DND-41 (cell line): ENCODE measurements around the gene ATP9B.

Source experiments
- ATAC-seq: fragments of 200-7000 bp; cut with Tn5 transposase; 3 replicates; pipeline ENCODE4 v1.9.1; 2021; ENCODE audit warnings: low read depth; ENCODE audit not compliant: insufficient read depth
- DNase-seq: peaks from one replicate; pipeline ENCODE4 v3.0.0-alpha.2; 2020
- H2AFZ ChIP-seq: 2 replicates; pipeline ENCODE4 v1.6.0; 2012; ENCODE audit warnings: low read depth, low read length
- H3K27ac ChIP-seq: 2 replicates; pipeline ENCODE4 v1.5.1; 2012; ENCODE audit warnings: low read length, inconsistent platforms
- H3K27me3 ChIP-seq: fragments of 200-600 bp; sonication (generic); 2 replicates; pipeline ENCODE4 v1.6.0; 2012; ENCODE audit warnings: low read length, mild to moderate bottlenecking, inconsistent platforms; ENCODE audit not compliant: insufficient read depth, poor library complexity
- H3K36me3 ChIP-seq: 2 replicates; pipeline ENCODE4 v1.5.1; 2012; ENCODE audit warnings: low read length, inconsistent platforms; ENCODE audit not compliant: insufficient read depth
- H3K4me1 ChIP-seq: 2 replicates; pipeline ENCODE4 v1.5.1; 2012; ENCODE audit warnings: mild to moderate bottlenecking, low read length; ENCODE audit not compliant: insufficient read depth
- H3K4me2 ChIP-seq: 2 replicates; pipeline ENCODE4 v1.6.0; 2012; ENCODE audit warnings: mild to moderate bottlenecking, moderate library complexity, low read length, inconsistent platforms; ENCODE audit not compliant: insufficient read depth
- H3K4me3 ChIP-seq, 2 experiments: fragments of 200-600 bp in 1 of 2; shearing (Covaris generic) in 1 of 2; 2 replicates each; pipeline ENCODE4 v1.5.1; 2012 to 2016; ENCODE audit warnings: inconsistent platforms in 2 of 2, low read length in 2 of 2, mild to moderate bottlenecking in 2 of 2, low read depth in 1 of 2, moderate library complexity in 1 of 2
- H3K79me2 ChIP-seq: 2 replicates; pipeline ENCODE4 v1.6.0; 2012; ENCODE audit warnings: low read length, inconsistent platforms; ENCODE audit not compliant: insufficient read depth
- H3K9ac ChIP-seq: 2 replicates; pipeline ENCODE4 v1.6.0; 2012; ENCODE audit warnings: low read depth, mild to moderate bottlenecking, inconsistent platforms, low read length, moderate library complexity
- H3K9me3 ChIP-seq: 2 replicates; pipeline ENCODE4 v1.5.1; 2012; ENCODE audit warnings: low read length, moderate library complexity, mild to moderate bottlenecking, inconsistent platforms; ENCODE audit not compliant: insufficient read depth, severe bottlenecking
- H4K20me1 ChIP-seq: 2 replicates; pipeline ENCODE4 v1.6.0; 2012; ENCODE audit warnings: low read length; ENCODE audit not compliant: insufficient read depth
- EZH2 ChIP-seq: IDR thresholded peaks from 3 replicates; pipeline ENCODE4 v1.6.1; 2012; ENCODE audit warnings: borderline replicate concordance, low read depth, mild to moderate bottlenecking, moderate library complexity, low read length, inconsistent platforms; ENCODE audit not compliant: severe bottlenecking
- TF ChIP-seq, protein P1 (sequence below): IDR thresholded peaks from 2 replicates; pipeline ENCODE4 v1.5.1; 2012; ENCODE audit warnings: borderline replicate concordance, low read length, moderate library complexity, mild to moderate bottlenecking; ENCODE audit not compliant: poor library complexity, severe bottlenecking; ENCODE audit errors: extremely low read depth

Gene ATP9B

DNA sequence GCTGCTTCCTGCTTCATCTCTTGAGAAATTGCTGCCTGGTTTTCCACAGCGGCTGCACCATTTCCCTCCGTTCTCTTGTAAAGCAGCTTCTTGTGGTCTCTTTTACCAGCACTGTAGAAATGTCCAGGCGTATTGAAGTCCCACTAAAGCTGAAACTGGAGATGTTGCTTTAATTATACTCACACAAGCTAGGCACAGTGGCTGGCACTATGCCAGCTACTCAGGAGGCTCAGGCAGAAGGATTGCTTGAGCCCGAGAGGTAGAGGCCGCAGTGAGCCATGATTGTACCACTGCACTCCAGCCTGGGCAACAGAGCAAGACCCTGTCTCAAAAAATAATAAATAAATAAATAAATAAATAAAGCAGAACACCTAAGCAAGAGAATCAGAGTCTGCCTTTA lies 19.2 kb upstream of the ATP9B start:
- Histone ChIP-seq H3K27ac (no peak overlapping the region), H3K9me3 (no peaks in the 10 kb centered on the region), H3K9ac (no peak overlapping the region), H3K27me3 (no peaks in the 10 kb centered on the region), H3K4me3 (no peak overlapping the region), H3K79me2 (no peaks in the 10 kb centered on the region), H3K36me3 (no peaks in the 10 kb centered on the region), H2AFZ (no peak overlapping the region), H3K4me2 (no peak overlapping the region), H3K4me1 (no peaks in the 10 kb centered on the region), H4K20me1 (no peaks in the 10 kb centered on the region)
- ATAC-seq: no peak
- no peak for DNase-seq
- TF ChIP-seq, protein P1, sequence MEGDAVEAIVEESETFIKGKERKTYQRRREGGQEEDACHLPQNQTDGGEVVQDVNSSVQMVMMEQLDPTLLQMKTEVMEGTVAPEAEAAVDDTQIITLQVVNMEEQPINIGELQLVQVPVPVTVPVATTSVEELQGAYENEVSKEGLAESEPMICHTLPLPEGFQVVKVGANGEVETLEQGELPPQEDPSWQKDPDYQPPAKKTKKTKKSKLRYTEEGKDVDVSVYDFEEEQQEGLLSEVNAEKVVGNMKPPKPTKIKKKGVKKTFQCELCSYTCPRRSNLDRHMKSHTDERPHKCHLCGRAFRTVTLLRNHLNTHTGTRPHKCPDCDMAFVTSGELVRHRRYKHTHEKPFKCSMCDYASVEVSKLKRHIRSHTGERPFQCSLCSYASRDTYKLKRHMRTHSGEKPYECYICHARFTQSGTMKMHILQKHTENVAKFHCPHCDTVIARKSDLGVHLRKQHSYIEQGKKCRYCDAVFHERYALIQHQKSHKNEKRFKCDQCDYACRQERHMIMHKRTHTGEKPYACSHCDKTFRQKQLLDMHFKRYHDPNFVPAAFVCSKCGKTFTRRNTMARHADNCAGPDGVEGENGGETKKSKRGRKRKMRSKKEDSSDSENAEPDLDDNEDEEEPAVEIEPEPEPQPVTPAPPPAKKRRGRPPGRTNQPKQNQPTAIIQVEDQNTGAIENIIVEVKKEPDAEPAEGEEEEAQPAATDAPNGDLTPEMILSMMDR: no peak
- no peak for TF ChIP-seq EZH2

DNA sequence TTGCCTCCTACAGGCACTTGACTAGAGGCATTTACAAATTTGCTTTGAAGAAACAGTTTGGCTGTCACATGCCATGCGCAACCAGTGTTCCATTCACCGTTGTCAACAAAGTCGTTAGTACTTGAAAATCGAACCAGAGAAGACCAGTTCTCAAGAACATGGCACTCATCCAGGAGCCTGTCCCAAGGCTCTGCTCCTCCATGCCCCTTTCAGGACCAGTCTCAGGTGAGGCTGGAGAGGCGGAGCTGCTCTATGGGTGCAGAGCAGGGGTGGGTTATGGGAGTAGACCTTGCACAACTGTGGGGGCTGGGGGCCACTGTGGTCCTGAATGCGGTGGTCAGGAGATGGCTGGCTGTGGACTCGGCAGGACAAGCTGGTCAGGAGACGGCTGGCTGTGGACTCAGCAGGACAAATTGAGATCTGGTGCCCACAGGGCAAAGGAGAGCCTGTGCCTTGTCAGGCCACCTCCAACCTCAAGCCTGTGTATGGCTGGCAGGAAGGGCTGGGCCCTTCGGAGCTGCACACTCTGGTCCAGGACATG lies 12.3 kb upstream of the ATP9B start:
- Histone ChIP-seq H3K4me2 (no peak overlapping the region), H3K4me3 (no peak overlapping the region), H2AFZ (no peak overlapping the region), H3K27me3 (no peaks in the 10 kb centered on the region), H3K4me1 (no peaks in the 10 kb centered on the region), H3K27ac (no peak overlapping the region), H3K9ac (no peak overlapping the region), H3K36me3 (no peaks in the 10 kb centered on the region), H3K79me2 (no peaks in the 10 kb centered on the region), H3K9me3 (no peaks in the 10 kb centered on the region), H4K20me1 (no peaks in the 10 kb centered on the region)
- ATAC-seq (no peak), DNase-seq (no peak)
- TF ChIP-seq, protein P1: no peak
- no peak for TF ChIP-seq EZH2

DNA sequence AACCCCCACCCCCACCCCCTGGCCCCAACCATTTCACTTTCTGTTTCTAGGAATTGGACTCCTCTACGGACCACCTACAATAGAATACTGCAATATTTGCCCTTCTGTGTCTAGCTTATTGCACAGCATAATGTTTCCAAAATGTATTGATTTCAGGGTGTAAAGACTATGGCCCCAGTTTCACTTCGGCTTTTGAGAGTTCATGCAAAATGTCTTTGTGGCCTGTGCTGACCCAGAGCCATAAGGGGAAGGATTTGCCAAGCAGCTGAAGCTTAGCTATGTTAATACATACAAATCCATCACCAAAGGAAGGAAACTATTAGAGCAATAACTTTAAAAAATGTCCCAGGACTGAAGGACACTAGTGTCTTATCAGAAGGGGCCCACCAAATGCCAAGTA lies 11.2 kb upstream of the ATP9B start:
- Histone ChIP-seq H2AFZ (no peak overlapping the region), H4K20me1 (no peaks in the 10 kb centered on the region), H3K4me1 (no peaks in the 10 kb centered on the region), H3K79me2 (no peaks in the 10 kb centered on the region), H3K27ac (no peak overlapping the region), H3K36me3 (no peaks in the 10 kb centered on the region), H3K4me2 (no peak overlapping the region), H3K9ac (no peak overlapping the region), H3K9me3 (no peaks in the 10 kb centered on the region), H3K4me3 (no peak overlapping the region), H3K27me3 (no peaks in the 10 kb centered on the region)
- ATAC-seq (no peak), DNase-seq (no peak)
- no peak for TF ChIP-seq EZH2
- TF ChIP-seq, protein P1: no peak

DNA sequence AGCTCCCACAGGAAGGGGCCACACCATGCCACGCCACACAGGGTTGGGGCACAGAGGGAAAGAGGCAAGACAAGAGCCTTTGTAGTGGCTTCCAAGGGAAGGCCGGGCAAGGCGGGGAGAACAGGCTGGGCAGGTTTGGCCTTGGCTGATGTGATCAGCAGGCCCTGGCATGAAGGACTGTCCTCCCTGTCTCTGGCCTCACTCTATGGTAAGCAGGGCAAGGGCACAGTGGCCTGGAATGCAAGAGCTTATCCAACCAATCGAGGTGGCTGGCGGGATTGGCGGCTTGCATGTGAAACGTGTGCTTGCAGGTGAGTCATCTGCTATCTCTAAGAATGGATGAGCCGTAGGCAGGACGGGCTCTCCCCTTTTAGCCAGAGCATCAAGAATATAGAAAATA lies 6.4 kb upstream of the ATP9B start:
- DNase-seq (no peak), ATAC-seq (no peak)
- Histone ChIP-seq H3K4me1 (no peaks in the 10 kb centered on the region; the same call in 1 of the 2 replicates), H3K4me3 (no peak overlapping the region), H3K36me3 (no peaks in the 10 kb centered on the region), H3K27me3 (no peaks in the 10 kb centered on the region), H3K27ac (no peak overlapping the region), H4K20me1 (no peaks in the 10 kb centered on the region), H3K9ac (no peak overlapping the region), H3K4me2 (no peak overlapping the region), H2AFZ (no peak overlapping the region), H3K9me3 (no peaks in the 10 kb centered on the region), H3K79me2 (no peaks in the 10 kb centered on the region)
- TF ChIP-seq, protein P1: no peak
- TF ChIP-seq EZH2: no peak
